Measurements from ENCODE around the gene KRT85.

The KRT85 gene

GRCh38 chr12:52395761-52396434 lies 28.6 kb upstream of the KRT85 start:
- DNase-seq (ENCODE audit: low read depth in 2 of 2, low spot score in 1 of 2): no peak

GRCh38 chr12:52394836-52395405 lies 27.6 kb upstream of the KRT85 start:
- no peak for DNase-seq (ENCODE audit: low read depth in 2 of 2, low spot score in 1 of 2)

- DNase-seq (ENCODE audit: low read depth in 2 of 2, low spot score in 1 of 2): no peak
These were observed 25.3 kb upstream of the KRT85 start for GRCh38 chr12:52392465-52393007.

GRCh38 chr12:52391618-52392002 lies 24.3 kb upstream of the KRT85 start:
- no peak for DNase-seq (ENCODE audit: low read depth in 2 of 2, low spot score in 1 of 2)

GRCh38 chr12:52390739-52391617 lies 23.7 kb upstream of the KRT85 start:
- DNase-seq (ENCODE audit: low read depth in 2 of 2, low spot score in 1 of 2): no peak

- DNase-seq (ENCODE audit: low read depth in 2 of 2, low spot score in 1 of 2): no peak
These were observed 22.3 kb upstream of the KRT85 start for GRCh38 chr12:52389313-52390207.

GRCh38 chr12:52387859-52388258 lies 20.6 kb upstream of the KRT85 start:
- no peak for DNase-seq (ENCODE audit: low read depth in 2 of 2, low spot score in 1 of 2)

GRCh38 chr12:52385226-52385702 lies 18.0 kb upstream of the KRT85 start, which contains the start of gene KRT84:
Gene KRT84, minus strand, starts transcription at chr12:52385652. Its CDS starts 67 bp downstream, at chr12:52385585.
- DNase-seq (ENCODE audit: low read depth in 2 of 2, low spot score in 1 of 2): no peak

- no peak for DNase-seq (ENCODE audit: low read depth in 2 of 2, low spot score in 1 of 2)
These were observed 16.1 kb upstream of the KRT85 start for GRCh38 chr12:52383331-52383730.

- no peak for DNase-seq (ENCODE audit: low read depth in 2 of 2, low spot score in 1 of 2)
These were observed 15.6 kb upstream of the KRT85 start for GRCh38 chr12:52382854-52383253.

GRCh38 chr12:52381206-52381605 lies 13.9 kb upstream of the KRT85 start:
- no peak for DNase-seq (ENCODE audit: low read depth in 2 of 2, low spot score in 1 of 2)

- no peak for DNase-seq (ENCODE audit: low read depth in 2 of 2, low spot score in 1 of 2)
These were observed 13.0 kb upstream of the KRT85 start for GRCh38 chr12:52380271-52380694.

GRCh38 chr12:52379536-52379935 lies 12.3 kb upstream of the KRT85 start:
- DNase-seq (ENCODE audit: low read depth in 2 of 2, low spot score in 1 of 2): no peak

GRCh38 chr12:52378091-52378490 lies 10.8 kb upstream of the KRT85 start:
- no peak for DNase-seq (ENCODE audit: low read depth in 2 of 2, low spot score in 1 of 2)

- no peak for DNase-seq (ENCODE audit: low read depth in 2 of 2, low spot score in 1 of 2)
These were observed 10.0 kb upstream of the KRT85 start for GRCh38 chr12:52377266-52377665.

GRCh38 chr12:52372216-52373154 lies 5.2 kb upstream of the KRT85 start:
- DNase-seq (ENCODE audit: low read depth in 2 of 2, low spot score in 1 of 2): peak; percentile 16 to 31

- DNase-seq (ENCODE audit: low read depth in 2 of 2, low spot score in 1 of 2): no peak
These were observed 4.4 kb upstream of the KRT85 start for GRCh38 chr12:52371716-52372115.

GRCh38 chr12:52370926-52371608 lies 3.8 kb upstream of the KRT85 start:
- no peak for DNase-seq (ENCODE audit: low read depth in 2 of 2, low spot score in 1 of 2)

GRCh38 chr12:52369809-52370208 lies 2.5 kb upstream of the KRT85 start:
- DNase-seq (ENCODE audit: low read depth in 2 of 2, low spot score in 1 of 2): no peak
